Sigmoid colon (tissue), 3 donors: Measurements from ENCODE around the gene ITIH4.

Experiments used
- CTCF ChIP-seq, 4 experiments: fragments of 450-650 bp in 3 of 4; fragments of 200-600 bp in 1 of 4; IDR thresholded peaks; one replicate each; pipeline ENCODE4 v1.5.1; 2016 to 2019; ENCODE audit warnings: antibody characterized with exemption in 4 of 4, mild to moderate bottlenecking in 3 of 4, moderate library complexity in 2 of 4
- POLR2A ChIP-seq, 2 donors: fragments of 450-650 bp; IDR thresholded peaks; one replicate each; pipeline ENCODE4 v1.6.1; 2016; ENCODE audit warnings: antibody characterized with exemption in 2 of 2, mild to moderate bottlenecking in 2 of 2, moderate library complexity in 2 of 2

DNA sequence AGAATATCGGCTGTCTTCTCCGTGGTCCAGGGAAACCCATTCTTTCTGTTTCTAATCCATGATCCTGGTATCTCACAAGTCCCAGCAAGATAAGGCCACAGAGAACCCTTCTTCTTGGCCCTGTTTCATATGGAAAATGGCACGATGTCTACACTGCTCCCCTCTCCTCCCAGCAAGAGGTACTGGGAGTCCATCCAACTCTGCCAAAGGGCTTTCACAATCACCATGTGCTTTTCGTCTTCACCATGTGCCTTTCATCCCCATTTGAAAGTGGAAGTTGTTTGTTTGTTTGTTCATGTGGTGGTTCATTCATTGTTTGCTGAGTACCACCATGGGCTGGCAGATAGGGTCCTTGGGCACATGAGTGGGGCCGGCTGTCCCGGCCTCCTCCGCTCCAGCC is 30.4 kb downstream of the ITIH4 start:
- TF ChIP-seq CTCF (IDR thresholded peaks at IDR 0.05) (no peak), POLR2A (IDR thresholded peaks at IDR 0.05) (no peak)
